WTC11 (cell line): ENCODE measurements around the gene ELP2. TPM values are rescaled to one million over a fixed set of nuclear protein-coding genes. Genes with fewer than 3 reads are reported as not detected.

Experiments
- ATAC-seq: fragments of 200-7000 bp; cut with Tn5 transposase; 2 replicates; pipeline ENCODE4 v1.10.0; 2021; ENCODE audit warnings: mild to moderate bottlenecking, moderate library complexity
- CTCF ChIA-PET: fragments of 300-600 bp; sonication (Branson Sonifier 250); formaldehyde crosslinking; loops from one replicate; lab custom pipeline; 2021; ENCODE audit warnings: antibody characterized with exemption; lab: Charles Lee
- POLR2A ChIA-PET: fragments of 350-600 bp; sonication (Branson Sonifier 250); formaldehyde crosslinking; loops from one replicate; lab custom pipeline; 2021; ENCODE audit warnings: antibody characterized with exemption; lab: Charles Lee
- DNase-seq: peaks from one replicate; pipeline ENCODE4 v3.0.0; 2021; ENCODE audit warnings: low spot score
- H3K27ac Mint-ChIP-seq: 2 replicates; pipeline ENCODE4 v1.8.0; 2021; ENCODE audit warnings: mixed read lengths
- H3K27me3 Mint-ChIP-seq: 2 replicates; pipeline ENCODE4 v1.8.0; 2021; ENCODE audit warnings: low read depth, mild to moderate bottlenecking, moderate library complexity, mixed read lengths
- H3K36me3 Mint-ChIP-seq: 2 replicates; pipeline ENCODE4 v1.8.0; 2021; ENCODE audit warnings: mixed read lengths
- H3K4me1 Mint-ChIP-seq: 2 replicates; pipeline ENCODE4 v1.8.0; 2022; ENCODE audit warnings: mixed read lengths
- H3K4me3 Mint-ChIP-seq: 2 replicates; pipeline ENCODE4 v1.8.0; 2021; ENCODE audit warnings: mild to moderate bottlenecking, moderate library complexity, mixed read lengths
- H3K9me3 Mint-ChIP-seq: 2 replicates; pipeline ENCODE4 v1.8.0; 2021; ENCODE audit warnings: mixed read lengths
- ELF4 ChIP-seq: sonication (generic); formaldehyde crosslinking; IDR thresholded peaks from 2 replicates; pipeline ENCODE4 v1.8.1; 2022; ENCODE audit warnings: low read depth, mild to moderate bottlenecking, moderate library complexity, missing genetic modification reagents
- ESRRA ChIP-seq: sonication (generic); formaldehyde crosslinking; IDR thresholded peaks from 2 replicates; pipeline ENCODE4 v1.8.1; 2022; ENCODE audit warnings: mild to moderate bottlenecking, missing genetic modification reagents, borderline replicate concordance
- FOXP1 ChIP-seq: sonication (generic); formaldehyde crosslinking; IDR thresholded peaks from 2 replicates; pipeline ENCODE4 v1.8.0; 2022; ENCODE audit warnings: missing genetic modification reagents, mild to moderate bottlenecking, moderate library complexity, borderline replicate concordance
- GABPB1 ChIP-seq: sonication (generic); formaldehyde crosslinking; IDR thresholded peaks from 2 replicates; pipeline ENCODE4 v1.8.1; 2023; ENCODE audit warnings: mild to moderate bottlenecking, missing genetic modification reagents
- SP1 ChIP-seq: sonication (generic); formaldehyde crosslinking; conservative IDR thresholded peaks from 2 replicates; pipeline ENCODE4 v1.8.1; 2022; ENCODE audit warnings: missing genetic modification reagents
- TEAD1 ChIP-seq: sonication (generic); formaldehyde crosslinking; IDR thresholded peaks from 2 replicates; pipeline ENCODE4 v1.8.0; 2022; ENCODE audit warnings: mild to moderate bottlenecking, missing genetic modification reagents
- ZNF121 ChIP-seq: sonication (generic); formaldehyde crosslinking; IDR thresholded peaks from 2 replicates; pipeline ENCODE4 v1.8.0; 2023; ENCODE audit warnings: missing genetic modification reagents
- total RNA-seq: library from RNA; stranded (reverse); gene quantifications from 3 replicates; pipeline ENCODE4 v1.2.3, GENCODE V29; 2021
- TF ChIP-seq, protein P1 (sequence below): fragments of 250-450 bp; sonication (Bioruptor Pico); conservative IDR thresholded peaks from 2 replicates; pipeline ENCODE4 v1.9.0; 2021; ENCODE audit warnings: mild to moderate bottlenecking
- TF ChIP-seq, protein P2 (sequence below): sonication (generic); formaldehyde crosslinking; IDR thresholded peaks from 2 replicates; pipeline ENCODE4 v1.8.1; 2023; ENCODE audit warnings: mild to moderate bottlenecking, missing genetic modification reagents
- TF ChIP-seq, protein P3 (sequence below): sonication (generic); formaldehyde crosslinking; IDR thresholded peaks from 2 replicates; pipeline ENCODE4 v1.8.1; 2022; ENCODE audit warnings: missing genetic modification reagents, borderline replicate concordance
- TF ChIP-seq, protein P4 (sequence below): sonication (generic); formaldehyde crosslinking; IDR thresholded peaks from 2 replicates; pipeline ENCODE4 v1.8.1; 2023; ENCODE audit warnings: mild to moderate bottlenecking, missing genetic modification reagents, moderate library complexity
- TF ChIP-seq, protein P5 (sequence below): sonication (generic); formaldehyde crosslinking; IDR thresholded peaks from 2 replicates; pipeline ENCODE4 v1.8.1; 2023; ENCODE audit warnings: mild to moderate bottlenecking, missing genetic modification reagents, moderate library complexity
- TF ChIP-seq, protein P6 (sequence below): fragments of 250-450 bp; sonication (Bioruptor Pico); IDR thresholded peaks from 2 replicates; pipeline ENCODE4 v1.9.0; 2021; ENCODE audit warnings: mild to moderate bottlenecking

Gene ELP2
- total RNA-seq, 1 experiment from 2014 or later, result 141 TPM

DNA sequence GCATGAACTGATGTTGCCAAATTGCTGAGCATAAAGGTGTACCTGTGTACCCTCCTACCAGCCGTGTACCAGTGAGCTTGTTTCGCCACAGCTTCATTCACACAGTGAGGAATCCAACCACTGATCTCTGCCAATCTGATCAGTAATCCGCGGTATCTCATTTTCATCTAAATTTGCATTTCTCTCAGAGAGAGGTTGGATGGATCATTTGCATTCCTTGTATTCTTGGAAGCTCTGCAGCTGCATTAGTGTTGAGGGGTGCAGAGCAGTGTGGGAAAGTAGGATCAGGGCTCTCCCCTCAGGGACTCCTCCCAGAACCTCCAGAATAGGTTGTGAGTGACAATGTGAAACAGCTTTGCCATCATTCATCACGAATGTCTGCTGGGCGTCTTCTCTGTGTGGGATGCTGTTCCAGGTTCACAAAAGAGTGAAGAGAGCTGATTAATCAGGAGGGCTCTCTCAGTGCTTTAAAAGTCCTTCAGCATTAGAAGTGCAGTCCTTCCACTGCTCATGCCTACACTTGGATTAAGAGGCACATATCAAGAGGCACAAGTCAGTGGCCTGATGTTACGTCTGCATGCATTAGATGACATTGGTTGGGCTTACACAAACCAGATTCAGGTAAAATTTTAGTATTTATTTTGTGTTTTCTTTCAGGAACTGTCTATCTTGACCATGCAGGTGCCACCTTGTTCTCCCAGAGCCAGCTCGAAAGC, 65.1 kb downstream of the ELP2 start (continued):
- no peak for TF ChIP-seq FOXP1 (CRISPR knock-in tag)

DNA sequence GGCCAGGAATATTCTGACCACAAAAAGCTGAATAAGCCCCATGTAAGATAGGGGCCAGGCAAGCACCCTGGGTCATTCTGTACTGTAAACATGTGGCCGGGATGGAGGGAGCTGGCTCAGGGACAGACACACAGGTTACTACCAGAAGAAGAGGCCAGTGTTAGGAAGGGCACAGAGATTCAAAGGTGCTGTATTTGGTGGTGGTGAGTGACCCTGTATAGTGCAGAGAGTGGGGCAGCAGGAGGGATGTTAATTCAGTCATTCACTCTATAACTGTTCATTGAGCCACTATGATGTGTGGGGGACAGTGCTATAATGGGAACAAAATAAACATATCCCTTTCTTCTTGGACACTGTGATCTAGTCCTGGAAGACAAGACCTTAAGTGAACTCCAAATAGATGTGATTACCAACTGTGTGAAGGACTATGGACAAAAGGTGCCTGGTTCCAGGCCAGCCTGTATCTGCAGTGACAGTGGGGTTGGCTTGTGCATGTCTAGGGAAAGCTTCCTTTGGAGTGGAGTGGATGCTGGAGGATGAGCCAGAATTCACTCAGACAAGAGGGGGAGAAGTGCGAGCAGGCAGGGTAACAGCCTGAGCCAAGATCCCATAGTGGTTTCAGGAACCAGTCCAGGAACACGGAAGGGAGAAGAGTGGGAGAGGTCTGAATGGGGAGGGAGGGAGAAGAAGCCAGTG, 65.9 kb downstream of the ELP2 start:
- no peak overlapping the region for H3K27ac Mint-ChIP-seq
- ChIA-PET CTCF (interaction anchor here (0.9 to 1.3 kb wide), 2 partner anchors 89 to 217 kb away, joined by 3 read pairs; no protein-coding TSS in a partner anchor), POLR2A (interaction anchor here (0.9 to 2.2 kb wide), 2 partner anchors 7 to 13 kb away, joined by 3 to 5 read pairs; no protein-coding TSS in a partner anchor)
- peaks cover 5% of the 10 kb centered on the region; the same call in 1 of the 2 replicates for H3K36me3 Mint-ChIP-seq
- no peaks in the 10 kb centered on the region for H3K27me3 Mint-ChIP-seq
- H3K9me3 Mint-ChIP-seq, result no peaks in the 10 kb centered on the region
- no peak for ATAC-seq
- TF ChIP-seq ZNF121 (CRISPR knock-in tag) (no peak), ELF4 (CRISPR knock-in tag) (no peak), GABPB1 (CRISPR knock-in tag) (no peak), SP1 (no peak), TEAD1 (no peak), ESRRA (CRISPR knock-in tag) (no peak)
- TF ChIP-seq, protein P1, sequence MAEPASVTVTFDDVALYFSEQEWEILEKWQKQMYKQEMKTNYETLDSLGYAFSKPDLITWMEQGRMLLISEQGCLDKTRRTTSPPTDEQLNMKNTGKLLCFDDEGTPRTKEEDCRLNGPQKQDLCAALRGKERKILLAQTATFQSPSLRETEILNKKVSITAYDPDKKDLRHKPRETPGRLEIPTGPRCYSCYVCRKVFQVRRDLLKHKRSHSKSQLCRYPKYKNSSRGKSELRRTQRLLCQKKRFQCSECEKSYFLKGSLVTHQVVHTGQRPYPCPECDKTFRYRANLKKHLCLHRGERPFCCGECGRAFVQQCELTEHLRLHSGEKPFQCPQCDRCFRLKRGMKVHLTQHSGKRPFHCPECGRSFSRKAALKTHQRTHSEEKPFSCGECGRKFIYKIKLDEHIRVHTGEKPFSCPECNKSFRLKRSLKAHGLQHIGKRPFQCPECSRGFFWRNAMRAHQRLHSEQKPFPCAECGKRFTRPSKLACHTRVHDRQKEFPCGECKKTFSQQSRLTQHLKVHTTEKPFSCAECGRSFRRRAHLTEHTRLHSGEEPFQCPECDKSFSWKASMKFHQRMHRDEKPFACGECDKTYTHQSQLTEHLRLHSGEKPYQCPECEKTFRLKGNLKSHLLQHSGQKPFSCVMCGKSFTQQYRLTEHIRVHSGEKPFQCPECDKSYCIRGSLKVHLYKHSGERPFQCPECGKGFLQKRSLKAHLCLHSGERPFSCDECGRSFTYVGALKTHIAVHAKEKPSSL (CRISPR knock-in tag), result no peak
- TF ChIP-seq, protein P2, sequence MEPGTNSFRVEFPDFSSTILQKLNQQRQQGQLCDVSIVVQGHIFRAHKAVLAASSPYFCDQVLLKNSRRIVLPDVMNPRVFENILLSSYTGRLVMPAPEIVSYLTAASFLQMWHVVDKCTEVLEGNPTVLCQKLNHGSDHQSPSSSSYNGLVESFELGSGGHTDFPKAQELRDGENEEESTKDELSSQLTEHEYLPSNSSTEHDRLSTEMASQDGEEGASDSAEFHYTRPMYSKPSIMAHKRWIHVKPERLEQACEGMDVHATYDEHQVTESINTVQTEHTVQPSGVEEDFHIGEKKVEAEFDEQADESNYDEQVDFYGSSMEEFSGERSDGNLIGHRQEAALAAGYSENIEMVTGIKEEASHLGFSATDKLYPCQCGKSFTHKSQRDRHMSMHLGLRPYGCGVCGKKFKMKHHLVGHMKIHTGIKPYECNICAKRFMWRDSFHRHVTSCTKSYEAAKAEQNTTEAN (CRISPR knock-in tag), result no peak
- TF ChIP-seq, protein P3, sequence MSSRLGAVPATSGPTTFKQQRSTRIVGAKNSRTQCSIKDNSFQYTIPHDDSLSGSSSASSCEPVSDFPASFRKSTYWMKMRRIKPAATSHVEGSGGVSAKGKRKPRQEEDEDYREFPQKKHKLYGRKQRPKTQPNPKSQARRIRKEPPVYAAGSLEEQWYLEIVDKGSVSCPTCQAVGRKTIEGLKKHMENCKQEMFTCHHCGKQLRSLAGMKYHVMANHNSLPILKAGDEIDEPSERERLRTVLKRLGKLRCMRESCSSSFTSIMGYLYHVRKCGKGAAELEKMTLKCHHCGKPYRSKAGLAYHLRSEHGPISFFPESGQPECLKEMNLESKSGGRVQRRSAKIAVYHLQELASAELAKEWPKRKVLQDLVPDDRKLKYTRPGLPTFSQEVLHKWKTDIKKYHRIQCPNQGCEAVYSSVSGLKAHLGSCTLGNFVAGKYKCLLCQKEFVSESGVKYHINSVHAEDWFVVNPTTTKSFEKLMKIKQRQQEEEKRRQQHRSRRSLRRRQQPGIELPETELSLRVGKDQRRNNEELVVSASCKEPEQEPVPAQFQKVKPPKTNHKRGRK (CRISPR knock-in tag), result no peak
- TF ChIP-seq, protein P4, sequence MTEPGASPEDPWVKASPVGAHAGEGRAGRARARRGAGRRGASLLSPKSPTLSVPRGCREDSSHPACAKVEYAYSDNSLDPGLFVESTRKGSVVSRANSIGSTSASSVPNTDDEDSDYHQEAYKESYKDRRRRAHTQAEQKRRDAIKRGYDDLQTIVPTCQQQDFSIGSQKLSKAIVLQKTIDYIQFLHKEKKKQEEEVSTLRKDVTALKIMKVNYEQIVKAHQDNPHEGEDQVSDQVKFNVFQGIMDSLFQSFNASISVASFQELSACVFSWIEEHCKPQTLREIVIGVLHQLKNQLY (CRISPR knock-in tag), result no peak
- TF ChIP-seq, protein P5, sequence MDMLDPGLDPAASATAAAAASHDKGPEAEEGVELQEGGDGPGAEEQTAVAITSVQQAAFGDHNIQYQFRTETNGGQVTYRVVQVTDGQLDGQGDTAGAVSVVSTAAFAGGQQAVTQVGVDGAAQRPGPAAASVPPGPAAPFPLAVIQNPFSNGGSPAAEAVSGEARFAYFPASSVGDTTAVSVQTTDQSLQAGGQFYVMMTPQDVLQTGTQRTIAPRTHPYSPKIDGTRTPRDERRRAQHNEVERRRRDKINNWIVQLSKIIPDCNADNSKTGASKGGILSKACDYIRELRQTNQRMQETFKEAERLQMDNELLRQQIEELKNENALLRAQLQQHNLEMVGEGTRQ (CRISPR knock-in tag), result no peak
- TF ChIP-seq, protein P6, sequence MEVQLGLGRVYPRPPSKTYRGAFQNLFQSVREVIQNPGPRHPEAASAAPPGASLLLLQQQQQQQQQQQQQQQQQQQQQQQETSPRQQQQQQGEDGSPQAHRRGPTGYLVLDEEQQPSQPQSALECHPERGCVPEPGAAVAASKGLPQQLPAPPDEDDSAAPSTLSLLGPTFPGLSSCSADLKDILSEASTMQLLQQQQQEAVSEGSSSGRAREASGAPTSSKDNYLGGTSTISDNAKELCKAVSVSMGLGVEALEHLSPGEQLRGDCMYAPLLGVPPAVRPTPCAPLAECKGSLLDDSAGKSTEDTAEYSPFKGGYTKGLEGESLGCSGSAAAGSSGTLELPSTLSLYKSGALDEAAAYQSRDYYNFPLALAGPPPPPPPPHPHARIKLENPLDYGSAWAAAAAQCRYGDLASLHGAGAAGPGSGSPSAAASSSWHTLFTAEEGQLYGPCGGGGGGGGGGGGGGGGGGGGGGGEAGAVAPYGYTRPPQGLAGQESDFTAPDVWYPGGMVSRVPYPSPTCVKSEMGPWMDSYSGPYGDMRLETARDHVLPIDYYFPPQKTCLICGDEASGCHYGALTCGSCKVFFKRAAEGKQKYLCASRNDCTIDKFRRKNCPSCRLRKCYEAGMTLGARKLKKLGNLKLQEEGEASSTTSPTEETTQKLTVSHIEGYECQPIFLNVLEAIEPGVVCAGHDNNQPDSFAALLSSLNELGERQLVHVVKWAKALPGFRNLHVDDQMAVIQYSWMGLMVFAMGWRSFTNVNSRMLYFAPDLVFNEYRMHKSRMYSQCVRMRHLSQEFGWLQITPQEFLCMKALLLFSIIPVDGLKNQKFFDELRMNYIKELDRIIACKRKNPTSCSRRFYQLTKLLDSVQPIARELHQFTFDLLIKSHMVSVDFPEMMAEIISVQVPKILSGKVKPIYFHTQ (CRISPR knock-in tag), result no peak
- H3K4me3 Mint-ChIP-seq, result no peak overlapping the region
- H3K4me1 Mint-ChIP-seq, result no peaks in the 10 kb centered on the region
- DNase-seq, result no peak
